Uterus (tissue), 4 donors: ENCODE data around the gene CD48. TPM values are rescaled to one million over a fixed set of nuclear protein-coding genes. Genes with fewer than 3 reads are reported as not detected.

ENCODE experiments used
- DNase-seq, 2 donors: peaks; one replicate each; pipeline ENCODE4 v3.0.0-alpha.2; 2019 to 2020
- H3K27ac ChIP-seq, 2 donors: fragments of 200-600 bp; sonication (generic); 1 replicate in 1 of 2; 2 replicates in 1 of 2; pipeline ENCODE4 v1.5.1; 2016 to 2018
- H3K27me3 ChIP-seq, 2 donors: fragments of 200-600 bp; sonication (generic); one replicate each; pipeline ENCODE4 v1.5.1; 2018 to 2019; ENCODE audit warnings: control low read depth in 1 of 2
- H3K36me3 ChIP-seq, 2 donors: fragments of 200-600 bp; sonication (generic); one replicate each; pipeline ENCODE4 v1.5.1; 2019; ENCODE audit warnings: control low read depth in 1 of 2
- H3K4me1 ChIP-seq, 2 donors: fragments of 200-600 bp; sonication (generic); one replicate each; pipeline ENCODE4 v1.5.1; 2018 to 2019; ENCODE audit warnings: control low read depth in 1 of 2
- H3K4me3 ChIP-seq, 2 donors: fragments of 200-600 bp; sonication (generic); 1 replicate in 1 of 2; 2 replicates in 1 of 2; pipeline ENCODE4 v1.5.1; 2018 to 2019; ENCODE audit warnings: mild to moderate bottlenecking in 1 of 2
- H3K9me3 ChIP-seq, 2 donors: fragments of 200-600 bp; sonication (generic); one replicate each; pipeline ENCODE4 v1.5.1; 2019; ENCODE audit warnings: control low read depth in 1 of 2
- POLR2A ChIP-seq, 2 donors: fragments of 450-650 bp; IDR thresholded peaks; one replicate each; pipeline ENCODE4 v1.6.1; 2016; ENCODE audit warnings: antibody characterized with exemption in 2 of 2, mild to moderate bottlenecking in 1 of 2, moderate library complexity in 1 of 2
- intact Hi-C: fragments of 100-400 bp; cut with DNase I; formaldehyde crosslinking; loops from one replicate; pipeline ENCODE4 v1.15.1; 2023; ENCODE audit warnings: low total_unique reads
- total RNA-seq, 4 donors: library from RNA; depleted of rRNA in 3 of 4; stranded (reverse); fragments of >200 nt in 3 of 4; gene quantifications; one replicate each; pipeline versions ENCODE4 v1.1.0 to v1.2.4, GENCODE V29; 2014 to 2023
- TF ChIP-seq, protein P1 (sequence below), 4 experiments: fragments of 200-600 bp in 2 of 4; fragments of 450-650 bp in 2 of 4; sonication (generic) in 2 of 4; IDR thresholded peaks; one replicate each; pipeline ENCODE4 v1.5.1; 2016 to 2019; ENCODE audit warnings: antibody characterized with exemption in 4 of 4, mild to moderate bottlenecking in 2 of 4, moderate library complexity in 1 of 4
- donor health status: DM: yes; HTN: yes; CAD: no.

CD48 gene
- total RNA-seq, 4 donors from 2014 or later, result 0.51 to 10.0 (median 2.6) TPM

DNA sequence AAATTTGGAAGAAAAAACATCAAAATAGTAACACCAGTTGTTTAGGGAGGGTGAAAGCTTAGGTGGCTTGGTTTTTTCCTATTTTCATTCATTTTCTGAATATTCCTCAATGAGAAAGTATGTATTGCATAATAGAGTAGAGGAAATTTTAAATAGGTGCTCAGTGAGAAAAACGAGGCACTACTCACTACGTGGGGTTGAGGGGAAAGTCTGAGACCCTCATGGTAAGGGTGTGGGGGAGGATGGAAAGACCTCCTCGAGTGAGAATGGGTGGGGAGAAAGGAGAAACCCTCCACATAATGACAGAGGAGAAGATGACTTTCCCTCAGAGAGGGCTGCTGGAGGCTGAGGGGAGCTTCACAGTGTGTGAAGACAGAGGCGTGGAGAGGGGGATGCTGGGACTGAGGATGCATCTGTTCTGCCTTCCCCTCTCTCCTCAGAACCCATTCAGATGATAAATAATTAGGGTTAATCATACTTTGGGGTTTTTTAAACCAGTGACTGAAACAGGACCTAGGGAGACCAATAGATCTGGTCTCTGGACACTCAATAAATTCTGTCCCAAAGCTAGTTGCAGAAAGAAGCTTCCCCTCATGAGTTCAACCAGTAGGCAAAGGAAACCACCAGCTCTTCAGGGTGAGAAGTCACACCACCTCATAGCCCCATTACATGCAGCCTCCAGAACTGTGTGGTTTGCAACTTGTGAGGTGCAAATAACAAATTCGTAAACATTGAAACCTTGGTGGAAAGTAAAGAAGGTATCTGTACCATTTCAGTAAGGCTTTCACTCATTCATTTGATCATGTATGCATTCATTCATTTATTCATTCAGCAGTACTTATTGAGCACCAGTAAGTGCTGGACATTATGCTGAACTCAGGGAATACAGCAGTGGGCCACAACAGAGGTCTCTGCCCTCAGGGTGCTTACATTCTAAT lies 44.6 kb upstream of the CD48 start:
- Histone ChIP-seq H3K27ac (no peak overlapping the region), H3K4me1 (no peaks in the 10 kb centered on the region), H3K9me3 (no peaks in the 10 kb centered on the region), H3K4me3 (no peak overlapping the region), H3K36me3 (no peaks in the 10 kb centered on the region), H3K27me3 (no peaks in the 10 kb centered on the region)
- intact Hi-C loops, result no loop called here
- no peak for TF ChIP-seq POLR2A (IDR thresholded peaks at IDR 0.05)
- TF ChIP-seq, protein P1, sequence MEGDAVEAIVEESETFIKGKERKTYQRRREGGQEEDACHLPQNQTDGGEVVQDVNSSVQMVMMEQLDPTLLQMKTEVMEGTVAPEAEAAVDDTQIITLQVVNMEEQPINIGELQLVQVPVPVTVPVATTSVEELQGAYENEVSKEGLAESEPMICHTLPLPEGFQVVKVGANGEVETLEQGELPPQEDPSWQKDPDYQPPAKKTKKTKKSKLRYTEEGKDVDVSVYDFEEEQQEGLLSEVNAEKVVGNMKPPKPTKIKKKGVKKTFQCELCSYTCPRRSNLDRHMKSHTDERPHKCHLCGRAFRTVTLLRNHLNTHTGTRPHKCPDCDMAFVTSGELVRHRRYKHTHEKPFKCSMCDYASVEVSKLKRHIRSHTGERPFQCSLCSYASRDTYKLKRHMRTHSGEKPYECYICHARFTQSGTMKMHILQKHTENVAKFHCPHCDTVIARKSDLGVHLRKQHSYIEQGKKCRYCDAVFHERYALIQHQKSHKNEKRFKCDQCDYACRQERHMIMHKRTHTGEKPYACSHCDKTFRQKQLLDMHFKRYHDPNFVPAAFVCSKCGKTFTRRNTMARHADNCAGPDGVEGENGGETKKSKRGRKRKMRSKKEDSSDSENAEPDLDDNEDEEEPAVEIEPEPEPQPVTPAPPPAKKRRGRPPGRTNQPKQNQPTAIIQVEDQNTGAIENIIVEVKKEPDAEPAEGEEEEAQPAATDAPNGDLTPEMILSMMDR (IDR thresholded peaks at IDR 0.05), result no peak
- DNase-seq, result no peak

DNA sequence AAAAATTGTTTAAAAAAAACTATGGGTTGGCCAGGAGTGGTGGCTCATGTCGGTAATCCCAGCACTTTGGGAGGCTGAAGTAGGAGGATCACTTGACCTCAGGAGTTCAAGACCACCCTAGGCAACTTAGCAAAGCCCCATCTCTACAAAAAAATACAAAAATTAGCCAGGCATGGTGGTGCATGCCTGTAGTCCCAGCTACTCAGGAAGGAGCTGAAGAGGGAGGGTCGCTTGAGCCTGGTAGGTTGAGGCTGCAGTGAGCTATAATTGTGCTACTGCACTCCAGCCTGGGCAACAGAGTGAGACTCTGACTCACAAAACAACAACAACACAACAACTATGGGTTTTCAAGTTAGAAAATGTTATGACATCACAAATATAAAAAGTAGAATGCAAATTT lies 43.8 kb upstream of the CD48 start:
- no peak overlapping the region for H3K27ac ChIP-seq
- intact Hi-C loops, result no loop called here
- no peak for DNase-seq
- no peaks in the 10 kb centered on the region for H3K27me3 ChIP-seq
- TF ChIP-seq POLR2A (IDR thresholded peaks at IDR 0.05), result no peak
- TF ChIP-seq, protein P1 (IDR thresholded peaks at IDR 0.05), result no peak
- no peak overlapping the region for H3K4me3 ChIP-seq
- H3K36me3 ChIP-seq, result no peaks in the 10 kb centered on the region
- no peaks in the 10 kb centered on the region for H3K9me3 ChIP-seq
- H3K4me1 ChIP-seq, result no peaks in the 10 kb centered on the region

DNA sequence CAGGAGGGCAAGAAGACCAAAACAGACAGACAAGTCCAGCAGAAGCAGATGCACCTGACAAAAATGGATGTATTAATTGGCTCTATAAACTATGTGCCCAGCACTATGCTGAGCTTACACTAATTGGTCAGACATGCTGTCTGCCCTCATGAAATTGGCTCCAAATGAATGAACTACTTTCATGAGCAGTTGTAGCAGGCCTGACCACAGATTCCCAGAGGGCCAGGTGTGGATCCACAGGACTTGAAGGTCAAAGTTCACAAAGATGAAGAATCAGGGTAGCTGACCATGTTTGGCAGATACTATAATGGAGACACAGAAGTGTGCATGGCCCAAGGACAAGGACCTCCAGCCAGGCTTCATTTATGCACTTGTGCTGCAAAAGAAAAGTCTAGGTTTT lies 42.0 kb upstream of the CD48 start:
- Histone ChIP-seq H3K4me1 (no peaks in the 10 kb centered on the region), H3K4me3 (no peak overlapping the region), H3K36me3 (no peaks in the 10 kb centered on the region), H3K9me3 (no peaks in the 10 kb centered on the region), H3K27ac (no peak overlapping the region), H3K27me3 (no peaks in the 10 kb centered on the region)
- TF ChIP-seq POLR2A (IDR thresholded peaks at IDR 0.05), result no peak
- TF ChIP-seq, protein P1 (IDR thresholded peaks at IDR 0.05), result no peak
- intact Hi-C loops, result no loop called here
- no peak for DNase-seq

DNA sequence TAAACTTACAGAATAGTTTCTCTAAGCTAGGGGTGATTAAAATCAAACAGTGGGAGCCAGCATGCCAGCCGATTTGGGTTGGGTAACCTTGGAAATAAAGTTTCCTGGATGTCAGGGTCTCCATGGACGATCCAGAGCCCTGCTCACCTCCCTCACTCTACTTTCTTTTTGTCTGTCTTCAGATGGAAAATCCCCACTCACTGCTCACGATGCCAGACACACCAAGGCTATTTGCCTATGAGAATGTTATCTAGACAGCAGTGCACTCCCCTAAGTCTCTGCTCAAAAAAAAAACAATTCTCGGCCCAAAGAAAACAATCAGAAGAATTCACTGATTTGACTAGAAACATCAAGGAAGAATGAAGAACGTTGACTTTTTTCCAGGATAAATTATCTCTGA lies 41.3 kb upstream of the CD48 start:
- Histone ChIP-seq H3K36me3 (no peaks in the 10 kb centered on the region), H3K27ac (no peak overlapping the region), H3K9me3 (no peaks in the 10 kb centered on the region), H3K4me1 (no peaks in the 10 kb centered on the region), H3K4me3 (no peak overlapping the region), H3K27me3 (no peaks in the 10 kb centered on the region)
- no peak for DNase-seq
- TF ChIP-seq, protein P1 (IDR thresholded peaks at IDR 0.05), result no peak
- TF ChIP-seq POLR2A (IDR thresholded peaks at IDR 0.05), result no peak
- intact Hi-C loops, result no loop called here

DNA sequence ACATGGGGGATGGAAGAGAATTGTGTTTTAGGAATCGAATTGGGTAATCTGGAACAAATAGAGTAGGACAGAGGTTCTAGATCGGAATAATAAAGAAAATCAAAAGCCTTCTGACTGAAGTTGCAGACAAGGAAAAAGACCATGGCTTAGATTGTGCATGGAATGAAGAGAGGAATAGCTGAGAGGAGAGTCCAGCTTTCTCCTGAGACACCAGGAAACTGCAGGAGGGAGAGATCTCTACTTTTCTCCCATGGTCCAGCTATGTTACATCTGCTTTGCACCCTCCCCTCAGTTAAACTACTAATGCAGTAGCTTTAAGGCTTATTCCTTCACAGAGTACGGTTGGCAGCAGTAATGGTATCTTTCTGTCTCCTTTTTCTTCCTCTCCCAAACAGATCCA lies 40.8 kb upstream of the CD48 start:
- H3K4me1 ChIP-seq, result no peaks in the 10 kb centered on the region
- H3K4me3 ChIP-seq, result no peak overlapping the region
- intact Hi-C loops, result no loop called here
- TF ChIP-seq, protein P1 (IDR thresholded peaks at IDR 0.05), result no peak
- H3K27me3 ChIP-seq, result no peaks in the 10 kb centered on the region
- no peak overlapping the region for H3K27ac ChIP-seq
- H3K9me3 ChIP-seq, result no peaks in the 10 kb centered on the region
- no peaks in the 10 kb centered on the region for H3K36me3 ChIP-seq
- no peak for DNase-seq
